Stimulated activated CD4-positive, alpha-beta T cell treated with anti-CD3 and anti-CD28 coated beads, Interleukin-4, amount 100 ng/mL, for 1 hour (primary cell): ENCODE results near the gene CRACDL.
"Not testable (repeated sequence)": the region's sequence is repeated elsewhere in the genome, so short reads cannot be mapped to it uniquely, and the experiment has no call there.

Source experiments
- DNase-seq: peaks from one replicate; pipeline ENCODE4 v3.0.0-alpha.2; 2020

CRACDL gene

GRCh38 chr2:98882368-98882767, 53.7 kb downstream of the CRACDL start:
- DNase-seq: no peak

- no peak for DNase-seq
These were observed 54.8 kb downstream of the CRACDL start for GRCh38 chr2:98881153-98881650.

DNA sequence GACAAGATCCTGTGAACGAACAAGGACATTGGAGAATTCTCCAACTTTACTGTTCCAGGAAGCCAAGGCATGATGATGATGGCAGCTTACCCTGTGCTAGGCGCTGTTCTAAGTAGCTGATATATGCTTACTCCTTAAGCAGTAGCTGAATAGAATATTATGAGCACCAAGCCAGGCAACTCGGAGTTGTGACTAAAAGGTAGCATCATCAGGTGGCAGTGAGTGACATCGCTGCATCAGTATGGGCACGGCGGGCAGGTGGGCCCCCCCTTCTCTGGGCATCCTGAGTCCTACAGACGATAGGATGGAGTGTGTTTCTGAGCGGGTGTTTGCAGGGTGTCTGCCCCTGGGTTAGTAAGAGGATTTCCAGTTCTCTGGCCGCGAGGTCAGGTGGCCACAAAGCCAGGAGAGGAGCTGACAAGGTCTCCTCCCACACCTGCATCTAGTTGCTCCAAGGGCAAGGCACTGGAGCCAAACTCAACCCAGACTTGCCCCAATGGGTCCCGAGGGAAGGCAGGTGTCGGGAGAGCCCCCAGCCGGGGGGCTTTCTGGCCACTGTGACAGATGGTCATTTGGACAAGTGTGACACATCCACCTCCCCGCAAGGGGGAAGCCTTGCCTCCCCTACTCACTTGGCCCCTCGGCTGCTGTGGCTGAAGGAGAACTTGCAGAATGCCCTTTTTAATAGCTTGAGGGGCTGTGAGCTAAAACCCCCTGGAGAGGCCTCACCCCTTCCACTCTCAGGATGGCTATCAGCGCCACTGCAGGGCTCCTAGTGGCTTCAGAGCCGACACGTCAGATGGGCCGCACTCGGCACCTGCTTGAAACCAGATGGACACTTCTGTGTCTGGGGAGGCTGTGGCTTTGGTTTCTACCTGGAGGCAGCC, 55.5 kb downstream of the CRACDL start:
- no peak for DNase-seq

DNA sequence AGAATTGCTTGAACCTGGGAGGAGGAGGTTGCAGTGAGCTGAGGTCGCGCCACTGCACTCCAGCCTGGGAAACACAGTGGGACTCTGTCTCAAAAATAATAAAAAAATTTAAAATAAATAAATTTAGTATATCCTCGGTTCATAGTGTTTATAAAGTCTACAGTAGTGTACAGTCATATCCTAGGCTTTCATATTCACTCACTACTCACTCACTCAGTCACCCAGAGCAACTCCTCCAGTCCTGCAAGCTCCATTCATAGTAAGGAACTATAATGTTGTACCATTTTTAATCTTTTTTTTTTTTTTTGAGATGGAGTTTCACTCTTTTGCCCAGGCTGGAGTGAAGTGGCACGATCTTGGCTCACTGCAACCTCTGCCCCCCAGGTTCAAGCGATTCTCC, 58.4 kb downstream of the CRACDL start:
- DNase-seq: not testable (repeated sequence)

DNA sequence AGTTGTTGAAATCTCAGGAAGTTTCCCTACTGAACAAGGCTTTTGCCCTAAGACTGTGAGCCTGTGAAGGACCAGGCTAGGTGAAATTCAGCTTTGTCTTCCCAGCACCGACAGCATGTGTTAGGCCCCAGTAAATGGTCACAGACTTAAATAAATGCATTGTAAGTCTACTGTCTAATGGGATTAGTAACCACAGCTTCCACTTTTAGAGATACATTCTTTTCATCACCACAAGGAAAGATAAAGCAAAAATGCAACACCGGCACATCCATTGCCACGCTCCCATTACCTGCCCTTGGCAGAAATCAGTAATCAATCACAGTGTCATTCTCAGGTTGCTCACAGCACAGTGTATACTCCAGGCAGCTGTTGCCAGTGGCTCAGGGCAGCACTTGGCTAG, 59.3 kb downstream of the CRACDL start:
- no peak for DNase-seq

DNA sequence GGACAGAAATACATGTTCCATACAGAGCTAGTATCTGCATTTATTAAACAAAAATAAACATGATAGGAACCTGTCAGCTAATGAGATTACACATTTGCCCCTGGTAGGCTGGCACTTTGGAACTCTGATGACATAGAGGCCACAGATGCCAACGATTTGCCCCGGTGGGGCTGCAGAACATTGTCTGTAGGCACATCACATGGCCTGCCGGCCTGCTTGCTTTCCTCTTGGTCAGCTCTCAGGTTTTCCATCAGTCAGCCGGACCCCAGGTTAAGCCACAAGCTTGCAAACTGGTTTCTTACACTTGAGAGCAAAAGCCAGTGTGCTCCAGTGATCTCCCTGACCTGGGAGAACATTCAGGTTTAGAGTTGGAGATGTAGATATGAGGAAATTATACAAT, 60.3 kb downstream of the CRACDL start:
- no peak for DNase-seq

DNA sequence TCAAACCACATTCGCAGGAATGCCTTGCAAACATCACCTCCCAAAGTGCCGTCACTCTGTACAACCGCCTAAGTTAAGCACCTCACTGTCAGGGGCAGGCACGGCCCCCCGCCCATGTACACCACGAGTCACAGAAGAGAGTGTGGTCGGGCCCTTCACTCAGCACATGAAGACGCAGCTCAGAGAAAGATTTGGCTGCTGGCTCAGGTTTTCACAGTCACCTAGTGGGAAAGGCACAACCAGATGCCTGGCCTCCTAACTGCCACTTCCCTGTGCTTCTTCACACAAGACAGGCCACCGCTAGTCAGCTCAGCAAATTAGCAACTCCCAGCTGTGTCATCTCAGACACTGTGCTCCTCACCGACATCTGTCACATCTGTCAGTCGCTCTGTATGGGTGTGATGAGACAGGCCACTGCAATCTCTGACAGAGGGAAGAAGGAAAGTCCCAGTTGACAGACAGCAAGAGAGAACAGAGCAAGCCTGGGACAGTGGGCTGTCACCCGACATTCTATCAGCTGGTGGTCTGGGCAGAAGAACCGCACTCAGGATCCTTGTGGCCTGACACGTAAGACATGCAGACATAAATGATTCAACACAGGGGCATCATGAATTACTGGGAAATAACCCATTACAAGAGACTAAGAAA, 60.8 kb downstream of the CRACDL start:
- DNase-seq: no peak

GRCh38 chr2:98874186-98874689, 61.8 kb downstream of the CRACDL start:
- no peak for DNase-seq

- DNase-seq: no peak
These were observed 63.5 kb downstream of the CRACDL start for GRCh38 chr2:98872526-98872925.

DNA sequence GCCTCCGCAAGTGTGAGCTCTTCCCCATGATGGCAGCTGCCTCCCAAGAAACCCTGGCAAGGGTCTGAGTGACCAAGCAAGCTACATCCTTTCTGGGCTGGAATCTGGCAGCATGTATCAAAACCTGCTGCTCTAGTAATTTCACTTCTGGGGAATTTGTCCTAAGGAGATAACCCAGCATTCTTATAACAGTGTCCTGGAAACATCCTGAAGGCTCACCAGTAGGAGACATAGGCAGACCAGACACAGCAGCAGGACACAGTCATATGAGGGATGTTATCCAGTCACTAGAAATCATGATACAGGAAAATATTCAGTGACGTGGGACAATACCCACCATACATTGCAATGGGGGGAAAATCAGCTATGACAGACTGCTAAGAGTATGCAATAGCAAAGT, 64.5 kb downstream of the CRACDL start:
- DNase-seq: no peak

DNA sequence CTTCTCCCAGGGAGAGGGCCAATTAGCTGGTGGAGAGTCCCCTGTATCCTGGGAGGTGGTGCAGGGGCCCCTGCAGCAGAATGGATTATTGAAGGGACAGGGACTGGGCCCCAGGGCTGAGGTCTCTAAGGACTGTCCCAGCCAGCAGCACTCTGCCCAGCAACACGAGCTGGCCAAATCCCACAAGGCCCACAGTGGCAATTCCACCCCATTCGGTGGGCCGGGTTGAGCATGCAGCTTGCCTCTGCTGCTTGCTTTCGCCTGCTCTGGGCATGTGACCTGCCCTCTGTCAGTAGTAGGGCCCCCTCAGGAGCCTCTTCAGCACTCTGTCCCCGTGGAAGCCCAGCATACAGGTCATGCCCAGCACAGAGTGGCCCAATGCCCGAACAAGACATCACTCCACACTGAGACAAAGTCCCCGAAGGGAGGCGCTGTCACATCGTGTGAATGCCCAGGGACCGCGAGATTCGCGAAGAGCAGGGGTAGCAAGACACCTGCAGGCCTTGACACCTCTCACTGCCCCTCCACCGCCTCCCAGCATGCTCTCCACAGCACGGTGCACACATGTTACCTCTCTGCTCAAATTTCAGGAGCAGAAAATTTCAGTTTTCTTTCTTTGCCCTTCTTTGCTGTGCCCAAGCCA, 65.4 kb downstream of the CRACDL start:
- no peak for DNase-seq

DNA sequence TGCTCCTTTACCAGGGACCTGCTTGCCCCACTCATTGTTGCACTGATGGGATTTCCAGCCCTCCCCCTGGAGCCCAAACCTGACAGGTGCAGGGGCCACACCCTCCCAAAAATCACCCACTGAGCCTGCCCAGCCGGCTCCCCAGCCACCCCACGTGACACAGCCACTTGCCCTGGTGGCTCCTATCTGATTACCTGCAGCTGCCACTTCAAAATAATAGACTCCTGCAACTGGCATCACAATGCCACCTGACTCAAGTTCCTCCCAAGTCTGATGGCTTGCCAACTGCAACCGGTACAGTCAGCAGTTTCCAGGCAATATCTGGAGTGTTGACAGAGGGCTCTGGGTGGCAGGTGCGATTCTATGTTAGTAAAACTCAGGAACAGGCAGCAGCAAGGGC, 66.2 kb downstream of the CRACDL start:
- DNase-seq: no peak

DNA sequence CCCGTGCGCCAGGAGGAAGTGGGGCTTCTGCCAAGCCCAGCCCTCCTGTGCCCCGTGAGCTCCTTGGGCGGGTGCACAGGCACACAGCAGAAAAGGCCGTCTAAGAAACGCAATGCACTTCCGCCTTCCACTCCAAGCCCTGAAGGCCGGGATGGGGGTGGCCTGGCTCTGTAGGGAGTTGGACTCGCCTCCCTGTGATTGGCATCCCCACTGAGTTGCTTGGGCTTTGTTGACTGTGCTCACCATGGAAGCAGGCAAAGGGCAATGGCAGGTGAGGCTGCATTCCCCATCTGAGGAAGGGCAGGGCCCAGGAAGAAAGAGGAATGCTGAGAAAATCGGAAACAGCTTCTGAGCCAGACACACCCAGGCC, 66.8 kb downstream of the CRACDL start:
- DNase-seq: no peak

GRCh38 chr2:98868548-98869271, 67.3 kb downstream of the CRACDL start:
- no peak for DNase-seq

GRCh38 chr2:98867539-98868309, 68.3 kb downstream of the CRACDL start:
- no peak for DNase-seq

DNA sequence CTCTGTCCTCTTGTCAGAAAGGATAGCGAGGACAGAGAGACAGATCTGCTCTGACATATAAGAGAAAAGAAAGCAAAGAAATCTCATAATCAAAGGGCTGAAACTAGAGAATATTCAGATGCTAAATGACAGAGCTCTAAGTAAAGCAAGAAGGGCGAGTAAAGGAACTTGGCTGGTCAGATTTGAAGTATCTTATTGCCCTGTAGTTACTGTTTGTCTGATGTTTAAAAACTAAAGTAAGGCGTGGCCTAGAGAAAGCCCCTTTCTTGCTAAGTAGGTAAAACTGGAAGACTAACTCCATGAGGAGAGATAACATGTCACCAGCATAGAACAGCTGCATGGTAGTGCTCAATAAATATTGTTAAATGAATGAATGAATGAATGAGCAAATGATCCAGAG, 70.0 kb downstream of the CRACDL start:
- DNase-seq: no peak

GRCh38 chr2:98861601-98862000, 74.4 kb downstream of the CRACDL start:
- DNase-seq: no peak

- DNase-seq: no peak
These were observed 76.7 kb downstream of the CRACDL start for GRCh38 chr2:98859323-98859722.

- DNase-seq: no peak
These were observed 79.0 kb downstream of the CRACDL start for GRCh38 chr2:98857001-98857400.

- DNase-seq: no peak
These were observed 81.3 kb downstream of the CRACDL start for GRCh38 chr2:98854682-98855081.

GRCh38 chr2:98852932-98853331, 83.1 kb downstream of the CRACDL start:
- DNase-seq: no peak

DNA sequence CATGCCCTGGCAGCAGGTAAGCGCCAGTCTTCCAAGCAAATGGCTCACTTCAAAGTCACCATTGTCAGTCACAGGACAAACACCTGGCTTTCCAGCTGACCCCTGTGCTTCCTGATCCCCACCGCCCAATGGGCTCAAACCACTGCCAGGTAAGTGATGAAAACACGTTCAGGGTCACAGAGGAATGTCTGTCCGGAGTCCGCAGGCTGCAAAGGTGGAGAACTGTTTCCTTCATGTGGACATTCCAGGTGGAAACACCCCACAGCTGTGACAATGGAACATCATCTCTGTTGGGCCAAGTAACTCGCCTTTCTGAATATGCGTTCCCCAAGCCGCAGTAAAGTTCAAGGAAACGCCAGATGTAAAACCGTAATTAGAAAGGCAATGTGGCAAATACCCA, 86.0 kb downstream of the CRACDL start:
- DNase-seq: no peak
